ENCODE results near the gene CDC16.

CDC16 gene

DNA sequence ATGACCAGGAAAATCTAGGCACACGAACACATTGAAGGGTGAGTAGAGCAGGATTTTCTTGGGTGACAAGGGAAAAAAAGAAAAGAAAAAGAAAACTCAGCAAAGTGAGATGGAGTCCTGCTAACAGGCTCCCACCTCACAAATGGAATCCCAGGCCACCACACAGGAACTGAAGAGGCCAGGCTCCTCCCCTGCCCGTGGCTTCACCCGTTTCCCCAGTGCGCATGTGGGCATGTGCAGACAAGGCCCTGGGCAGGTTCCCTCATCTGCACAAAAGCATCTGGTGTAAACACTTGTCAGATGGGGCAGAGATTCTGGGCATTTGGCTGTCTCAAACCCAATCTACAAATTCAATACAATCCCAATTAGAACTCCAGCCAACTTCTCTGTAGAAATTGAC is 31.2 kb upstream of the CDC16 start:
- H3K27me3 ChIP-seq (ENCODE audit: control insufficient read depth in 2 of 2, insufficient read depth in 2 of 2, low read length in 2 of 2), result peaks cover 0 to 2% of the 10 kb centered on the region in 2 donors
- no peaks in the 10 kb centered on the region for H3K9me3 ChIP-seq (ENCODE audit: control insufficient read depth in 2 of 2, low read length in 2 of 2)
- no peak overlapping the region for H3K4me3 ChIP-seq (ENCODE audit: low read length in 2 of 2)
- H3K27ac ChIP-seq (ENCODE audit: low read depth in 2 of 2, low read length in 2 of 2), result no peak overlapping the region
- H3K36me3 ChIP-seq (ENCODE audit: control insufficient read depth in 2 of 2, insufficient read depth in 2 of 2, low read length in 2 of 2), result no peaks in the 10 kb centered on the region
- no peaks in the 10 kb centered on the region for H3K4me1 ChIP-seq (ENCODE audit: control insufficient read depth in 2 of 2, insufficient read depth in 2 of 2, low read length in 2 of 2)
- no peak overlapping the region for H3K9ac ChIP-seq (ENCODE audit: low read depth in 1 of 2, low read length in 2 of 2)

DNA sequence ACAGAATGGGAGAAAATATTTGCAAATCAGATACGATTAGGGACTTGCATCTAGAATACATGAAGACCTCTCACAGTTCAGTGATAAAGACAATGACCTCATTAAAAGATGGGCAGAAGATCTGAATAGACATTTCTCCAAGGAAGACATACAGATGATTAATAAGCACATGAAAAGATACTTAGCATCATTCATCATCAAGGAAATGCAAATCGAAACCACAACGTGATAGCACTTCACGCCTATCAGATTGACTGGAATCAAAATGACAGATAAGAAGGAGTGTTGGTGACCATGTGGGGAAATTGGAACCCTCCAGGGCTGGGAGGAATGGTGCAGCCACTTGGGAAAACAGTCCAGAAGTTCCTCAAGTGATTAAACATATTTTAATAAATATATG is 29.8 kb upstream of the CDC16 start:
- Histone ChIP-seq H3K9me3 (ENCODE audit: control insufficient read depth in 2 of 2, low read length in 2 of 2) (no peaks in the 10 kb centered on the region), H3K9ac (ENCODE audit: low read depth in 1 of 2, low read length in 2 of 2) (no peak overlapping the region), H3K4me3 (ENCODE audit: low read length in 2 of 2) (no peak overlapping the region), H3K4me1 (ENCODE audit: control insufficient read depth in 2 of 2, insufficient read depth in 2 of 2, low read length in 2 of 2) (no peaks in the 10 kb centered on the region), H3K27ac (ENCODE audit: low read depth in 2 of 2, low read length in 2 of 2) (no peak overlapping the region), H3K27me3 (ENCODE audit: control insufficient read depth in 2 of 2, insufficient read depth in 2 of 2, low read length in 2 of 2) (peaks cover 0 to 2% of the 10 kb centered on the region in 2 donors), H3K36me3 (ENCODE audit: control insufficient read depth in 2 of 2, insufficient read depth in 2 of 2, low read length in 2 of 2) (no peaks in the 10 kb centered on the region)

DNA sequence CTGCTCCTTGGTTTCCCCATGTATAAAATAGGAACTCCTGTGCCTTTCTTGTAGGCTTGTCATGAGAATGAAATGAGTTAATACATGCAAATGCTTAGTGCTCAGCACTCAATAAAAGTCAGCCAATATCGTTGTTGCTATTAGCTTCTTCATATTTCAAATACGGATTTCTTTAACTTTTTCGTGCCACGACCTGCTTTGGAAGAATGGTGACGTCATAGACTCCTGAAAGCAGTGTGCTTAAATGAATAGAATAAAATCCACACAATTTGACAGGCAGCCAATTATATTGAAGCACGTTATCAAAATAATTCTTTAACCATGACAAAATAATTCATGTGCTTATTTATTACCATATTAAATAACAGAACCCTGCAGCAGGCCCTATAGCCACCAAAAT is 26.6 kb upstream of the CDC16 start:
- Histone ChIP-seq H3K4me3 (ENCODE audit: low read length in 2 of 2) (no peak overlapping the region), H3K9ac (ENCODE audit: low read depth in 1 of 2, low read length in 2 of 2) (no peak overlapping the region), H3K9me3 (ENCODE audit: control insufficient read depth in 2 of 2, low read length in 2 of 2) (no peaks in the 10 kb centered on the region), H3K4me1 (ENCODE audit: control insufficient read depth in 2 of 2, insufficient read depth in 2 of 2, low read length in 2 of 2) (no peaks in the 10 kb centered on the region), H3K27me3 (ENCODE audit: control insufficient read depth in 2 of 2, insufficient read depth in 2 of 2, low read length in 2 of 2) (peaks cover 4 to 6% of the 10 kb centered on the region in 2 donors), H3K36me3 (ENCODE audit: control insufficient read depth in 2 of 2, insufficient read depth in 2 of 2, low read length in 2 of 2) (no peaks in the 10 kb centered on the region), H3K27ac (ENCODE audit: low read depth in 2 of 2, low read length in 2 of 2) (no peak overlapping the region)

DNA sequence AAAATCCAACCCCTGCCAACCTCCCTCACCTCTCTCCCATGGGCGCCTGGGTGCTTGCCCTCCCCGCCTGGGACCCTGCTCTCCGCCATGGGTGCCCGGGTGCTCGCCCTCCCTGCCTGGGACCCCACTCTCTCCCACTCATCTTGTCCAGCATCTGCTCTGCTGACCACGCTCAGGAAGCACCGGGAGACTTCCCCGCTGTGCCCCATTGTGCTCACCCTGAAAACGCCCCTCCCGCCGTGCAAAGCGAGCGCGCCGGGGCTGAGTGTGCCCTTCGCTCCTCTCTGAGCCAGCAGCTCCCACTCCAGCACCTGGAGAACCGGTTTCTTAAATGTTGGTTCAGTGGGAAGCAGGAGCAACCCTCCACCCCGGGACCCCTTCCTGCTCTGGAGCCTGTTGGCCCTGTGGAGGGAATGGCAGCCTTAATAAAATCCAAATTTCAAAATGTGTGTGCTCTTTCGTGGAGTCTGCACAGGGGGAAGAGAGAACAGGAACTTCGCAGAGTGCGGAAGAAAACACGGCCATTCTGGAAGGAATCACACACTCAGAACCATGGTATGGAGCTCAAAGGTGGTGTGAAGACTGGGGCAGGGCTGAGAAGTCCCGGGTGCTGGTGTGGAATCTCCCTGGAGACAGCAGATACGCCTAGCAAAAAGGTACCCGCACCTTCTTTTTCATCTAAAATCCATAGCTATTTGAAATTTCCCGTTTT is 23.1 kb upstream of the CDC16 start:
- Histone ChIP-seq H3K27ac (ENCODE audit: low read depth in 2 of 2, low read length in 2 of 2) (no peak overlapping the region), H3K9me3 (ENCODE audit: control insufficient read depth in 2 of 2, low read length in 2 of 2) (no peaks in the 10 kb centered on the region), H3K36me3 (ENCODE audit: control insufficient read depth in 2 of 2, insufficient read depth in 2 of 2, low read length in 2 of 2) (no peaks in the 10 kb centered on the region), H3K9ac (ENCODE audit: low read depth in 1 of 2, low read length in 2 of 2) (no peak overlapping the region), H3K4me3 (ENCODE audit: low read length in 2 of 2) (no peak overlapping the region), H3K4me1 (ENCODE audit: control insufficient read depth in 2 of 2, insufficient read depth in 2 of 2, low read length in 2 of 2) (no peaks in the 10 kb centered on the region), H3K27me3 (ENCODE audit: control insufficient read depth in 2 of 2, insufficient read depth in 2 of 2, low read length in 2 of 2) (peaks cover 4 to 6% of the 10 kb centered on the region in 2 donors)

DNA sequence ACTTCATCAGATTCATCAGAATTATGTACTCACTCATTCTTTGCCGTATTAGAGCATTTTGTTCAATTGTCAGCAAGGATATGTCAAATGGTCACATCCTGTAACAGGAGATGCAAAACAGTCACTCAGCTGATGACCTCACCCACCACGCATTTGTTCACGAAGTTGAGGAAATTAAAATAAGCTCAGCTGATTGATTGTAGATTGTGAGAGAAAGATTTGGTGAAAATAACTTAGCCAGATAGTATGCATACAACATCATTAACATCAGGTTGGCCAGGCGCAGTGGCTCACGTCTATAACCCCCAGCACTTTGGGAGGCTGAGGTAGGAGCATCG is 22.6 kb upstream of the CDC16 start:
- Histone ChIP-seq H3K27ac (ENCODE audit: low read depth in 2 of 2, low read length in 2 of 2) (no peak overlapping the region), H3K27me3 (ENCODE audit: control insufficient read depth in 2 of 2, insufficient read depth in 2 of 2, low read length in 2 of 2) (peaks cover 4 to 6% of the 10 kb centered on the region in 2 donors), H3K4me3 (ENCODE audit: low read length in 2 of 2) (no peak overlapping the region), H3K9me3 (ENCODE audit: control insufficient read depth in 2 of 2, low read length in 2 of 2) (no peaks in the 10 kb centered on the region), H3K9ac (ENCODE audit: low read depth in 1 of 2, low read length in 2 of 2) (no peak overlapping the region), H3K36me3 (ENCODE audit: control insufficient read depth in 2 of 2, insufficient read depth in 2 of 2, low read length in 2 of 2) (no peaks in the 10 kb centered on the region), H3K4me1 (ENCODE audit: control insufficient read depth in 2 of 2, insufficient read depth in 2 of 2, low read length in 2 of 2) (no peaks in the 10 kb centered on the region)

DNA sequence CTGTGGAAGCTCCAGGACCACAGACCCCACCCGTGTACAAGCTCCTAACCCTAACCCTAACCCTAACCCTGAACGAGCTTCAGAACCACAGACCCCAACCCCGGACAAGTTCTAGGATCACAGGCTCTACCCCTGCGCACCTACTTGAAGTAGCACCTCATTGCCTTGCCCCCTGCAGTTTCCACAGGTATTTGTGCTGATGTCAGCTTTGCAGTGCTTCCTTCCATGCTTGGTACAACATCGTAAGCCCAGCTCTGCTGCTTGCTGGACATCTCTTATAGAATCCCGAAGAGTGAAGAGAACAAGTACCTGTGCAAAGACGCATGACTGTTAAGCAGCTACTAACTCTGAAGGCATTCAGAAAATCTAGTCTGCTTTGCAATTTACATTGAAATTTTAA is 20.7 kb upstream of the CDC16 start:
- Histone ChIP-seq H3K4me1 (ENCODE audit: control insufficient read depth in 2 of 2, insufficient read depth in 2 of 2, low read length in 2 of 2) (no peaks in the 10 kb centered on the region), H3K27ac (ENCODE audit: low read depth in 2 of 2, low read length in 2 of 2) (no peak overlapping the region), H3K4me3 (ENCODE audit: low read length in 2 of 2) (no peak overlapping the region)

DNA sequence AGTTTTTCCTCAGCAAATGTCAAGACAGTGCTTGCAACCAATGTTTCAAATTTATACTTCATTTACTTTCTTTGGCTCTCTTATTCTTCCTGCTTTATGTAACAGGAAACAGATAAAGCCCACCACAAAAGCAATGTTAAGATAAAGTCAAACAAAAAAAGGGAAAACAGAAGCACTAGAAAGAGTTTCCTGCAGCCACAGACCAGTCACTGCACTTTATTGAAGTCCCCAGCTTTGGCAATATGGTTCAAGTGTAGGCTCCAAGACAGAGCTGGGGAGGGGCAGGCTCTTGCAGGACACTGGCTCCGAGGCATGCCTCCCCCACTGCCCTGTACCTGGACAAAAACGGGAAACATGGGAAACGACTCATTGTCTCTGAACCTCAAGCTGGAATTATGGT is 15.3 kb upstream of the CDC16 start:
- Histone ChIP-seq H3K9me3 (ENCODE audit: control insufficient read depth in 2 of 2, low read length in 2 of 2) (no peaks in the 10 kb centered on the region), H3K4me3 (ENCODE audit: low read length in 2 of 2) (no peak overlapping the region), H3K27me3 (ENCODE audit: control insufficient read depth in 2 of 2, insufficient read depth in 2 of 2, low read length in 2 of 2) (no peaks in the 10 kb centered on the region), H3K4me1 (ENCODE audit: control insufficient read depth in 2 of 2, insufficient read depth in 2 of 2, low read length in 2 of 2) (no peaks in the 10 kb centered on the region), H3K27ac (ENCODE audit: low read depth in 2 of 2, low read length in 2 of 2) (no peak overlapping the region), H3K9ac (ENCODE audit: low read depth in 1 of 2, low read length in 2 of 2) (no peak overlapping the region), H3K36me3 (ENCODE audit: control insufficient read depth in 2 of 2, insufficient read depth in 2 of 2, low read length in 2 of 2) (no peaks in the 10 kb centered on the region)

More for the DNA sequence above, 20.7 kb upstream of the CDC16 start:
- H3K9ac ChIP-seq (ENCODE audit: low read depth in 1 of 2, low read length in 2 of 2), result no peak overlapping the region
- H3K27me3 ChIP-seq (ENCODE audit: control insufficient read depth in 2 of 2, insufficient read depth in 2 of 2, low read length in 2 of 2), result peaks cover 4 to 6% of the 10 kb centered on the region in 2 donors
- no peaks in the 10 kb centered on the region for H3K9me3 ChIP-seq (ENCODE audit: control insufficient read depth in 2 of 2, low read length in 2 of 2)
- no peaks in the 10 kb centered on the region for H3K36me3 ChIP-seq (ENCODE audit: control insufficient read depth in 2 of 2, insufficient read depth in 2 of 2, low read length in 2 of 2)

DNA sequence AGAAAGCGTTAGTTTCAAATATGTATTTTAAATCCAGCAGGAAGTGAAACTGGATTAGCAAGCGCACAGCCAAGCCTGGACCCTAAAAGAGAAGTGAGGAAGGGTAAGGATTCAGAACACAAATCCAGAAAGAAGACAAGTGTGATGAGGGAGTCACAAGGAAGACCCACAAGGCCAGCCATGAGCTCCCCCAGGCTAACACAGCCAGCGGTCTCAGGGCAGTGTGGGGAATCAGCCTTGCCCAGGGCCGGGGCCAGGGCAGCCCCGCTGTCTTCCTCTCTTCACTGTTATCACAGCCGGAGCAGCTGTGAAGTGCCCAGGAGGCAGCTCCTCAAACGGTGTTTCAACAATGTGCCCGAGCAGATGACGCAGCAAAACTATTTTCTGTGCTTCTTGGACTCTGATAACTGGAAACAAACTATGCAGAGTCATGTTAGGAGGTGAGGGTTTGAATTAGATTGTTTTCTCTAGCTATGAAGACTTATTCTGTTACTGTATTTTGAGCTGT is 12.2 kb upstream of the CDC16 start:
- H3K9me3 ChIP-seq (ENCODE audit: control insufficient read depth in 2 of 2, low read length in 2 of 2), result no peaks in the 10 kb centered on the region
- no peak overlapping the region for H3K27ac ChIP-seq (ENCODE audit: low read depth in 2 of 2, low read length in 2 of 2)
- H3K27me3 ChIP-seq (ENCODE audit: control insufficient read depth in 2 of 2, insufficient read depth in 2 of 2, low read length in 2 of 2), result peaks cover 2% of the 10 kb centered on the region in 2 donors
- no peaks in the 10 kb centered on the region for H3K4me1 ChIP-seq (ENCODE audit: control insufficient read depth in 2 of 2, insufficient read depth in 2 of 2, low read length in 2 of 2)
- H3K4me3 ChIP-seq (ENCODE audit: low read length in 2 of 2), result no peak overlapping the region
- no peaks in the 10 kb centered on the region for H3K36me3 ChIP-seq (ENCODE audit: control insufficient read depth in 2 of 2, insufficient read depth in 2 of 2, low read length in 2 of 2)
- H3K9ac ChIP-seq (ENCODE audit: low read depth in 1 of 2, low read length in 2 of 2), result no peak overlapping the region

DNA sequence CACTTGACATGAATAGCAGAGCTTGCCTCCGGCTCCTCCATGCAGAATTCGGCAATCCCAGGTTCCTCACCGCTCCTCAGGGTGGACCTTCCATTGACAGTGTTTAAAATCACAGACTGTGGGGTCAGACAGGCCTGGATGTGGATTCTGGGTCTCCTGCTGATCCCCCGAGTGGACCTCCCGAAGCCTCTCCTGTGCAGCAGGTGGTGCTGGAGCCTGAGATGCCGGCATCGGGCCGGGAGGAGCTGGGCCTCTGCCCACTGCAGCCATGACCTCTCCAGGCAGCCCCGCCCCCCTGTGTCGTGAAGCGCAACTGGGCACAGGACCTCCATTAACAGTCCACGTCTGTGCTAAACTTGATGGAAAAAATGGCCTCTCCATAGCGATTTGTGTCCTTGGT is 10.5 kb upstream of the CDC16 start:
- Histone ChIP-seq H3K9ac (ENCODE audit: low read depth in 1 of 2, low read length in 2 of 2) (no peak overlapping the region), H3K9me3 (ENCODE audit: control insufficient read depth in 2 of 2, low read length in 2 of 2) (no peaks in the 10 kb centered on the region), H3K4me3 (ENCODE audit: low read length in 2 of 2) (no peak overlapping the region), H3K36me3 (ENCODE audit: control insufficient read depth in 2 of 2, insufficient read depth in 2 of 2, low read length in 2 of 2) (no peaks in the 10 kb centered on the region), H3K27ac (ENCODE audit: low read depth in 2 of 2, low read length in 2 of 2) (no peak overlapping the region), H3K4me1 (ENCODE audit: control insufficient read depth in 2 of 2, insufficient read depth in 2 of 2, low read length in 2 of 2) (no peaks in the 10 kb centered on the region), H3K27me3 (ENCODE audit: control insufficient read depth in 2 of 2, insufficient read depth in 2 of 2, low read length in 2 of 2) (peaks cover 7 to 12% of the 10 kb centered on the region in 2 donors)

DNA sequence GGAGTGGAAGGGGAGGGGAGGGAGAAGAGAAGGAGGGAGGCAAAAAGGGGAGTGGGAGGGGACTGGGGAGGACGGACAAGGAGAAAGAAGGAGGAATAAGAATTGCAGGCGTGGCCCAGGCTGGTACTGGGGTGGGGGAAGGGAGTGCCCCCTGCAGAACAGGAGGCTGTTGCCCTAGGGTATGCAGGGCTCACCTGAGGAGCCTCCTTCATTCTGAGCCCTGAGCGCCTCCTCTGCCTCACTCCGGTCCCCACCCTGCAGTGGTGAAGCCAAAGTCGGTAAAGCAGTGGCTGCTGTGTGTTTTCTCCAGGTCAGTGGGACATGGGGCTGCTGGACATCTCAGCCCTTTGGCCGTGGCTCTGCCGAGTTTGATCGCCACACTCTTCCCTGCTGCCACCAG is 9.1 kb upstream of the CDC16 start:
- Histone ChIP-seq H3K4me1 (ENCODE audit: control insufficient read depth in 2 of 2, insufficient read depth in 2 of 2, low read length in 2 of 2) (no peaks in the 10 kb centered on the region), H3K27ac (ENCODE audit: low read depth in 2 of 2, low read length in 2 of 2) (no peak overlapping the region), H3K9ac (ENCODE audit: low read depth in 1 of 2, low read length in 2 of 2) (no peak overlapping the region), H3K36me3 (ENCODE audit: control insufficient read depth in 2 of 2, insufficient read depth in 2 of 2, low read length in 2 of 2) (no peaks in the 10 kb centered on the region), H3K27me3 (ENCODE audit: control insufficient read depth in 2 of 2, insufficient read depth in 2 of 2, low read length in 2 of 2) (peaks cover 10 to 18% of the 10 kb centered on the region in 2 donors), H3K9me3 (ENCODE audit: control insufficient read depth in 2 of 2, low read length in 2 of 2) (no peaks in the 10 kb centered on the region), H3K4me3 (ENCODE audit: low read length in 2 of 2) (no peak overlapping the region)

Data from mucosa of rectum (tissue), 2 donors.